Heart left ventricle (tissue), 16 donors: Measurements from ENCODE around the gene ELOA. TPM values are rescaled to one million over a fixed set of nuclear protein-coding genes. Genes with fewer than 3 reads are reported as not detected.

Experiments
- ATAC-seq, 4 donors: fragments of 200-7000 bp; cut with Tn5 transposase; one replicate each; pipeline ENCODE4 v1.9.1; 2020 to 2022; ENCODE audit warnings: moderate library complexity in 4 of 4, mild to moderate bottlenecking in 3 of 4, moderate number of reproducible peaks in 1 of 4
- DNase-seq, 5 donors: peaks; one replicate each; pipeline ENCODE4 v3.0.0-alpha.2; 2020
- H3K27ac ChIP-seq, 12 donors: fragments of 200-600 bp; sonication (generic) in 4 of 12; one replicate each; pipeline versions ENCODE4 v1.5.0 to v1.8.0; 2016 to 2022; ENCODE audit warnings: mild to moderate bottlenecking in 2 of 12
- H3K27me3 ChIP-seq, 9 donors: fragments of 200-600 bp; sonication (generic) in 2 of 9; one replicate each; pipeline versions ENCODE4 v1.5.1 to v1.8.0; 2016 to 2022; ENCODE audit warnings: mild to moderate bottlenecking in 3 of 9
- H3K36me3 ChIP-seq, 9 donors: fragments of 200-600 bp; sonication (generic) in 2 of 9; one replicate each; pipeline versions ENCODE4 v1.5.0 to v1.8.0; 2018 to 2022; ENCODE audit warnings: mild to moderate bottlenecking in 2 of 9
- H3K4me1 ChIP-seq, 12 donors: fragments of 200-600 bp; sonication (generic) in 4 of 12; one replicate each; pipeline versions ENCODE4 v1.5.0 to v1.8.0; 2016 to 2022; ENCODE audit warnings: mild to moderate bottlenecking in 3 of 12
- H3K4me3 ChIP-seq, 12 donors: fragments of 200-600 bp; sonication (generic) in 4 of 12; one replicate each; pipeline versions ENCODE4 v1.5.0 to v1.8.0; 2017 to 2022; ENCODE audit warnings: mild to moderate bottlenecking in 9 of 12, moderate library complexity in 4 of 12
- H3K9me3 ChIP-seq, 12 donors: fragments of 200-600 bp; sonication (generic) in 4 of 12; one replicate each; pipeline versions ENCODE4 v1.5.0 to v1.8.0; 2016 to 2022; ENCODE audit warnings: mild to moderate bottlenecking in 1 of 12
- CTCF ChIP-seq, 12 donors: fragments of 200-600 bp; sonication (generic) in 4 of 12; IDR thresholded peaks; one replicate each; pipeline versions ENCODE4 v1.5.0 to v1.8.0; 2018 to 2022; ENCODE audit warnings: antibody characterized with exemption in 12 of 12, mild to moderate bottlenecking in 5 of 12
- POLR2A ChIP-seq, 2 donors: fragments of 450-650 bp; IDR thresholded peaks; one replicate each; pipeline ENCODE4 v1.6.1; 2017; ENCODE audit warnings: antibody characterized with exemption in 2 of 2, mild to moderate bottlenecking in 2 of 2, moderate library complexity in 2 of 2
- WGBS, 4 donors: extraction: QIAGEN DNeasy Blood & Tissue Kit in 2 of 4; methylation state at CpG; one replicate each; pipeline versions ENCODE4 v1.1.5 to v1.1.7; 2013 to 2018; 5-methylcytosine and 5-hydroxymethylcytosine counted together
- intact Hi-C, 10 donors: fragments of 100-400 bp; cut with DNase I; formaldehyde crosslinking; loops; one replicate each; pipeline versions ENCODE4 v1.11.1 to v1.14.2; 2022
- polyA plus RNA-seq, 2 donors: library from polyadenylated mRNA; stranded (reverse); fragments of 200-250 nt; gene quantifications; one replicate each; pipeline ENCODE4 v1.2.3, GENCODE V29; 2013
- total RNA-seq, 9 donors: library from RNA; depleted of rRNA in 2 of 9; stranded (reverse); fragments of >200 nt in 2 of 9; fragmentation: NEBNext Ultra II Directional in 3 of 9; extraction: Animal tissue kit (Norgen Biotek cat#: 25700) in 3 of 9; gene quantifications; one replicate each; pipeline versions ENCODE4 v1.1.0 to v1.2.4, GENCODE V29; 2016 to 2023
- donor health status: ischemic (EF 13 %, LVEDD 7.1; RV severe dilation, severe dysfunction).
- donor health status: healthy with polysubstance abuse.
- donor health status: DM: no; HTN: yes; CAD: no.
- donor health status: DM: no; HTN: no; CAD: no.
- donor health status: ischemic (EF 25% LVEDD 6.9; RV normal size, moderate dysfunction).
- donor health status: ischemic (EF 25% LVEDD 5.7; RV mildly dilated, moderate dysfunction).
- donor health status: healthy.
- donor health status: DM: yes; HTN: yes; CAD: no.
- donor health status: ischemic (EF 35%, LVEDD 5.7; RV mildly dilated, moderate dysfunction).
- donor health status: nonischemic (EF 11% LVEDD 7.7; RV severe dilation, severe dysfunction).
- donor health status: DM: yes; HTN: yes; CAD: no.
- donor health status: PGD.
- donor health status: ischemic (EF 29% LVEDD 5.4; RV normal size, mild dysfunction).
- donor health status: nonischemic (EF 23%, LVEDD 6.1; RV moderate dilation, normal function).

The ELOA gene
- total and polyA plus RNA-seq, 11 donors = 11.3 to 45.8 (median 34.0) TPM

- no peak for ATAC-seq
Observed at GRCh38 chr1:23756676-23757075, 13.4 kb downstream of the ELOA start.

GRCh38 chr1:23757812-23758211 lies 14.5 kb downstream of the ELOA start:
- no peaks in the 10 kb centered on the region for H3K27me3 ChIP-seq
- WGBS, 4 donors = 43 to 61% (median 48%) methylated on average over 1 of the region's 1 CpG
- peaks cover 0 to 100% (median 81%) of the 10 kb centered on the region in 9 donors for H3K36me3 ChIP-seq
- peaks cover 0 to 68% (median 29%) of the 10 kb centered on the region in 12 donors for H3K4me1 ChIP-seq
- intact Hi-C loops = loop anchor here in 1 of 10 donors (10.0 kb wide), 1 partner anchor 203 kb away; the partner anchor contains the start of gene ID3
- DNase-seq (no peak), ATAC-seq (no peak)
- no peaks in the 10 kb centered on the region for H3K9me3 ChIP-seq
- H3K27ac ChIP-seq = peak overlapping the region in 3 of 12 donors; percentile 3 to 43 (median 13)
- H3K4me3 ChIP-seq = no peak overlapping the region
- no peak for TF ChIP-seq CTCF (IDR thresholded peaks at IDR 0.05)
- no peak for TF ChIP-seq POLR2A (IDR thresholded peaks at IDR 0.05)

More at GRCh38 chr1:23756676-23757075, 13.4 kb downstream of the ELOA start:
- H3K9me3 ChIP-seq = no peaks in the 10 kb centered on the region
- H3K27me3 ChIP-seq = no peaks in the 10 kb centered on the region
- intact Hi-C loops = loop anchor here in 1 of 10 donors (10.0 kb wide), 1 partner anchor 202 kb away; the partner anchor contains the start of gene ID3
- H3K27ac ChIP-seq = no peak overlapping the region
- peaks cover 0 to 61% (median 23%) of the 10 kb centered on the region in 12 donors for H3K4me1 ChIP-seq
- H3K36me3 ChIP-seq = peaks cover 0 to 100% (median 92%) of the 10 kb centered on the region in 9 donors
- no peak for DNase-seq
- H3K4me3 ChIP-seq = no peak overlapping the region
- TF ChIP-seq POLR2A (IDR thresholded peaks at IDR 0.05) (no peak), CTCF (IDR thresholded peaks at IDR 0.05) (no peak)
- 91 to 97% (median 92%) methylated on average over 3 of the region's 3 CpGs for WGBS, 4 donors

GRCh38 chr1:23759277-23759676 lies 16.0 kb downstream of the ELOA start:
- TF ChIP-seq CTCF (IDR thresholded peaks at IDR 0.05) = no peak
- no peak for TF ChIP-seq POLR2A (IDR thresholded peaks at IDR 0.05)
- Histone ChIP-seq H3K27me3 (no peaks in the 10 kb centered on the region), H3K4me1 (peaks cover 0 to 73% (median 31%) of the 10 kb centered on the region in 12 donors), H3K9me3 (no peaks in the 10 kb centered on the region), H3K4me3 (no peak overlapping the region), H3K36me3 (peaks cover 0 to 98% (median 69%) of the 10 kb centered on the region in 9 donors), H3K27ac (peak overlapping the region in 10 of 12 donors; percentile 3 to 68 (median 30))
- 39 to 47% (median 41%) methylated on average over 4 of the region's 4 CpGs for WGBS, 4 donors
- ATAC-seq = peak; percentile 76 to 82 (median 80)
- DNase-seq = peak in 4 of 5 donors; percentile 34 to 53 (median 42)
- intact Hi-C loops = loop anchor here in 1 of 10 donors (10.0 kb wide), 1 partner anchor 204 kb away; the partner anchor contains the start of gene ID3

- peaks cover 0 to 87% (median 48%) of the 10 kb centered on the region in 9 donors for H3K36me3 ChIP-seq
- no peak for ATAC-seq
- TF ChIP-seq POLR2A (IDR thresholded peaks at IDR 0.05) (no peak), CTCF (IDR thresholded peaks at IDR 0.05) (no peak)
Observed at GRCh38 chr1:23763041-23763577, 19.8 kb downstream of the ELOA start.

More at GRCh38 chr1:23763041-23763577, 19.8 kb downstream of the ELOA start:
- Histone ChIP-seq H3K9me3 (no peaks in the 10 kb centered on the region), H3K4me1 (peaks cover 0 to 64% (median 31%) of the 10 kb centered on the region in 12 donors), H3K4me3 (no peak overlapping the region), H3K27ac (peak overlapping the region in 5 of 12 donors; percentile 2 to 52 (median 29)), H3K27me3 (no peaks in the 10 kb centered on the region)
- intact Hi-C loops = no loop called here
- no peak for DNase-seq
- WGBS, 4 donors = 66 to 76% (median 71%) methylated on average over 7 of the region's 7 CpGs
